B cell (primary cell): ENCODE results near the gene MYH13.

ENCODE experiments used
- EZH2 ChIP-seq: IDR thresholded peaks from 2 replicates; pipeline ENCODE4 v1.6.1; 2012; ENCODE audit warnings: borderline replicate concordance, low read depth, mild to moderate bottlenecking, moderate library complexity, low read length; ENCODE audit not compliant: insufficient read depth, poor library complexity, severe bottlenecking
- TF ChIP-seq, protein P1 (sequence below): fragments of 200-600 bp; IDR thresholded peaks from one replicate; pipeline ENCODE4 v1.8.0; 2022; ENCODE audit warnings: antibody characterized with exemption, mild to moderate bottlenecking

- TF ChIP-seq, protein P1, sequence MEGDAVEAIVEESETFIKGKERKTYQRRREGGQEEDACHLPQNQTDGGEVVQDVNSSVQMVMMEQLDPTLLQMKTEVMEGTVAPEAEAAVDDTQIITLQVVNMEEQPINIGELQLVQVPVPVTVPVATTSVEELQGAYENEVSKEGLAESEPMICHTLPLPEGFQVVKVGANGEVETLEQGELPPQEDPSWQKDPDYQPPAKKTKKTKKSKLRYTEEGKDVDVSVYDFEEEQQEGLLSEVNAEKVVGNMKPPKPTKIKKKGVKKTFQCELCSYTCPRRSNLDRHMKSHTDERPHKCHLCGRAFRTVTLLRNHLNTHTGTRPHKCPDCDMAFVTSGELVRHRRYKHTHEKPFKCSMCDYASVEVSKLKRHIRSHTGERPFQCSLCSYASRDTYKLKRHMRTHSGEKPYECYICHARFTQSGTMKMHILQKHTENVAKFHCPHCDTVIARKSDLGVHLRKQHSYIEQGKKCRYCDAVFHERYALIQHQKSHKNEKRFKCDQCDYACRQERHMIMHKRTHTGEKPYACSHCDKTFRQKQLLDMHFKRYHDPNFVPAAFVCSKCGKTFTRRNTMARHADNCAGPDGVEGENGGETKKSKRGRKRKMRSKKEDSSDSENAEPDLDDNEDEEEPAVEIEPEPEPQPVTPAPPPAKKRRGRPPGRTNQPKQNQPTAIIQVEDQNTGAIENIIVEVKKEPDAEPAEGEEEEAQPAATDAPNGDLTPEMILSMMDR: no peak
- TF ChIP-seq EZH2: no peak
Observed at GRCh38 chr17:10305398-10305797, 67.4 kb downstream of the MYH13 start.
